OCI-LY3 (cell line): ENCODE measurements around the gene RAI1.

Source experiments
- H2AFZ ChIP-seq: fragments of 200-600, 300-600 bp; shearing (Covaris generic); 2 replicates; pipeline ENCODE4 v1.6.0; 2014; ENCODE audit warnings: antibody characterized with exemption, low read depth, low read length
- H3K27ac ChIP-seq: fragments of 200-600, 300-600 bp; sonication (generic); 2 replicates; pipeline ENCODE4 v1.5.1; 2014; ENCODE audit warnings: mild to moderate bottlenecking, low read length, moderate library complexity, mixed read lengths
- H3K27me3 ChIP-seq: fragments of 200-600, 300-600 bp; sonication (generic); 2 replicates; pipeline ENCODE4 v1.6.1; 2014; ENCODE audit warnings: low read depth, low read length, mixed read lengths
- H3K36me3 ChIP-seq: fragments of 200-600, 300-600 bp; sonication (generic); replicated peaks from 2 replicates; pipeline ENCODE3; 2014; ENCODE audit warnings: low read depth, low read length, mixed read lengths
- H3K4me1 ChIP-seq: fragments of 300-600, 200-600 bp; sonication (generic); 2 replicates; pipeline ENCODE4 v1.6.1; 2014; ENCODE audit warnings: low read length, mixed read lengths
- H3K4me2 ChIP-seq: fragments of 200-600, 300-600 bp; sonication (generic); 2 replicates; pipeline ENCODE4 v1.6.1; 2014; ENCODE audit warnings: low read length, mixed read lengths
- H3K4me3 ChIP-seq: fragments of 300-600, 200-600 bp; sonication (generic); 2 replicates; pipeline ENCODE4 v1.5.1; 2014; ENCODE audit warnings: antibody characterized with exemption, mild to moderate bottlenecking, low read length, moderate library complexity
- H3K79me2 ChIP-seq: fragments of 300-600, 200-600 bp; shearing (Covaris generic); 2 replicates; pipeline ENCODE4 v1.6.1; 2014; ENCODE audit warnings: mild to moderate bottlenecking, low read length, mixed read lengths
- H3K9ac ChIP-seq: fragments of 300-600, 200-600 bp; shearing (Covaris generic); 2 replicates; pipeline ENCODE4 v1.6.0; 2014; ENCODE audit warnings: mild to moderate bottlenecking, low read length, moderate library complexity
- H3K9me3 ChIP-seq: fragments of 200-600, 300-600 bp; shearing (Covaris generic); 2 replicates; pipeline ENCODE4 v1.6.1; 2014; ENCODE audit warnings: low read length, mixed read lengths; ENCODE audit not compliant: insufficient read depth
- H4K20me1 ChIP-seq: fragments of 200-600, 300-600 bp; sonication (generic); 2 replicates; pipeline ENCODE4 v1.6.1; 2016; ENCODE audit warnings: low read length, mixed read lengths; ENCODE audit not compliant: insufficient read depth
- CTCF ChIP-seq: fragments of 200-600, 300-600 bp; sonication (generic); IDR thresholded peaks from 2 replicates; pipeline ENCODE4 v1.5.1; 2014; ENCODE audit warnings: antibody characterized with exemption, low read length, low read depth
- EZH2phosphoT487 ChIP-seq: fragments of 200-600 bp; shearing (Covaris generic); IDR thresholded peaks from 2 replicates; pipeline ENCODE4 v1.6.1; 2018; ENCODE audit warnings: antibody characterized with exemption, mixed run types, low read depth

The RAI1 gene

GRCh38 chr17:17795296-17795695 lies 114.0 kb downstream of the RAI1 start:
- Histone ChIP-seq H3K79me2 (no peaks in the 10 kb centered on the region), H2AFZ (no peak overlapping the region), H3K27me3 (no peaks in the 10 kb centered on the region), H3K9ac (no peak overlapping the region), H4K20me1 (no peaks in the 10 kb centered on the region), H3K4me1 (no peaks in the 10 kb centered on the region), H3K36me3 (no peaks in the 10 kb centered on the region), H3K4me2 (no peak overlapping the region), H3K9me3 (no peaks in the 10 kb centered on the region), H3K27ac (no peak overlapping the region), H3K4me3 (no peak overlapping the region)
- TF ChIP-seq CTCF (no peak), EZH2phosphoT487 (no peak)

GRCh38 chr17:17795946-17796786 lies 114.9 kb downstream of the RAI1 start:
- H3K27ac ChIP-seq: no peak overlapping the region
- no peaks in the 10 kb centered on the region for H3K27me3 ChIP-seq
- H3K4me3 ChIP-seq: no peak overlapping the region
- H3K79me2 ChIP-seq: no peaks in the 10 kb centered on the region
- no peak overlapping the region for H3K4me2 ChIP-seq
- no peaks in the 10 kb centered on the region for H3K4me1 ChIP-seq
- H4K20me1 ChIP-seq: no peaks in the 10 kb centered on the region
- no peaks in the 10 kb centered on the region for H3K36me3 ChIP-seq
- H3K9me3 ChIP-seq: no peaks in the 10 kb centered on the region
- TF ChIP-seq EZH2phosphoT487: no peak
- no peak for TF ChIP-seq CTCF
- H3K9ac ChIP-seq: no peak overlapping the region
- H2AFZ ChIP-seq: no peak overlapping the region

- no peak for TF ChIP-seq EZH2phosphoT487
- TF ChIP-seq CTCF: no peak
- H3K36me3 ChIP-seq: no peaks in the 10 kb centered on the region
These were observed 115.5 kb downstream of the RAI1 start for GRCh38 chr17:17796787-17797061.

GRCh38 chr17:17797119-17797809 lies 116.0 kb downstream of the RAI1 start:
- H3K36me3 ChIP-seq: no peaks in the 10 kb centered on the region
- TF ChIP-seq EZH2phosphoT487 (no peak), CTCF (no peak)
- no peak overlapping the region for H2AFZ ChIP-seq
- H3K79me2 ChIP-seq: no peaks in the 10 kb centered on the region
- no peak overlapping the region for H3K4me3 ChIP-seq
- no peaks in the 10 kb centered on the region for H3K27me3 ChIP-seq
- no peak overlapping the region for H3K9ac ChIP-seq
- H3K27ac ChIP-seq: no peak overlapping the region
- H3K4me2 ChIP-seq: no peak overlapping the region
- H3K4me1 ChIP-seq: no peaks in the 10 kb centered on the region
- no peaks in the 10 kb centered on the region for H3K9me3 ChIP-seq
- no peaks in the 10 kb centered on the region for H4K20me1 ChIP-seq

More at GRCh38 chr17:17796787-17797061, 115.5 kb downstream of the RAI1 start:
- H2AFZ ChIP-seq: no peak overlapping the region
- no peaks in the 10 kb centered on the region for H3K27me3 ChIP-seq
- H3K4me3 ChIP-seq: no peak overlapping the region
- no peaks in the 10 kb centered on the region for H4K20me1 ChIP-seq
- H3K27ac ChIP-seq: no peak overlapping the region
- no peak overlapping the region for H3K9ac ChIP-seq
- H3K79me2 ChIP-seq: no peaks in the 10 kb centered on the region
- no peak overlapping the region for H3K4me2 ChIP-seq
- H3K4me1 ChIP-seq: no peaks in the 10 kb centered on the region
- H3K9me3 ChIP-seq: no peaks in the 10 kb centered on the region
